ENCODE data around the gene MIGA2. TPM values are rescaled to one million over a fixed set of nuclear protein-coding genes. Genes with fewer than 3 reads are reported as not detected.

Gene MIGA2
- total RNA-seq, 4 donors from 2014 or later: 16.2 to 38.3 (median 24.6) TPM

DNA sequence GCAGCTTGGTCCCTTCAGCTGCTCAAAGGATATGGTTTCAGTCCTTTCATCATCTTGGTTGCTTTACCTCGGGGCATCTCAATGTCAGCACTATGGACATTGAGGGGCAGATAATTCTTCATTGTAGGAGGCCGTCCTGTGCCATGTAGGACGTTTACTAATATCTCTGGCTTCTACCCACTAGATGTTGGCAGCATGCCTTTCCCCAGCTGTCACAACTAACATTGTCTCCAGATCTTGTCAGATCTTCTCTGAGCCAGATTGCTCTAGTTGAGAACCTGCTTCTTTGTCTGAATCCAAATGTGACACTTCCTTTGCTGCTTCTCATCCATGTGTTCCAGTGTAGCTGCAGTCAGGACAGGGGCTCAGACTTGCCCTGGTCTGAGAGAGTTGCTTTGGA lies 85.1 kb downstream of the MIGA2 start:
- H3K27me3 ChIP-seq: no peaks in the 10 kb centered on the region
- ATAC-seq: no peak
- no peaks in the 10 kb centered on the region for H3K9me3 ChIP-seq
- no peaks in the 10 kb centered on the region for H3K4me1 ChIP-seq
- TF ChIP-seq EP300 (IDR thresholded peaks at IDR 0.05) (no peak), POLR2A (IDR thresholded peaks at IDR 0.05) (no peak), POLR2AphosphoS5 (IDR thresholded peaks at IDR 0.05) (no peak)
- TF ChIP-seq, protein P1, sequence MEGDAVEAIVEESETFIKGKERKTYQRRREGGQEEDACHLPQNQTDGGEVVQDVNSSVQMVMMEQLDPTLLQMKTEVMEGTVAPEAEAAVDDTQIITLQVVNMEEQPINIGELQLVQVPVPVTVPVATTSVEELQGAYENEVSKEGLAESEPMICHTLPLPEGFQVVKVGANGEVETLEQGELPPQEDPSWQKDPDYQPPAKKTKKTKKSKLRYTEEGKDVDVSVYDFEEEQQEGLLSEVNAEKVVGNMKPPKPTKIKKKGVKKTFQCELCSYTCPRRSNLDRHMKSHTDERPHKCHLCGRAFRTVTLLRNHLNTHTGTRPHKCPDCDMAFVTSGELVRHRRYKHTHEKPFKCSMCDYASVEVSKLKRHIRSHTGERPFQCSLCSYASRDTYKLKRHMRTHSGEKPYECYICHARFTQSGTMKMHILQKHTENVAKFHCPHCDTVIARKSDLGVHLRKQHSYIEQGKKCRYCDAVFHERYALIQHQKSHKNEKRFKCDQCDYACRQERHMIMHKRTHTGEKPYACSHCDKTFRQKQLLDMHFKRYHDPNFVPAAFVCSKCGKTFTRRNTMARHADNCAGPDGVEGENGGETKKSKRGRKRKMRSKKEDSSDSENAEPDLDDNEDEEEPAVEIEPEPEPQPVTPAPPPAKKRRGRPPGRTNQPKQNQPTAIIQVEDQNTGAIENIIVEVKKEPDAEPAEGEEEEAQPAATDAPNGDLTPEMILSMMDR (IDR thresholded peaks at IDR 0.05): no peak
- WGBS, 2 donors (ENCODE audit: low coverage in 1 of 2): 29 to 70% methylated on average over 3 of the region's 3 CpGs
- no peak overlapping the region for H3K4me3 ChIP-seq
- peaks cover 0 to 56% of the 10 kb centered on the region in 2 donors for H3K36me3 ChIP-seq
- H3K27ac ChIP-seq: no peak overlapping the region

Other genes starting within 250 kb of the MIGA2 start
- 10 to 100 TPM; 13.2 to 40.9 (median 17.7) TPM for gene TBC1D13, start 249.4 kb upstream of the MIGA2 start, total RNA-seq
- 10 to 100 TPM; 20.3 to 29.7 (median 27.1) TPM for gene ENDOG, start 218.1 kb upstream of the MIGA2 start, total RNA-seq
- 10 to 100 TPM in 3 of 4 donors, 1 to 10 TPM in 1; 9.6 to 26.0 (median 21.1) TPM for gene SPOUT1, start 206.8 kb upstream of the MIGA2 start, total RNA-seq
- gene KYAT1, start 154.7 kb upstream of the MIGA2 start, total RNA-seq: 1 to 10 TPM; 3.4 to 7.9 (median 4.8) TPM
- 10 to 100 TPM; 38.1 to 95.1 (median 49.9) TPM for gene LRRC8A, start 154.5 kb upstream of the MIGA2 start, total RNA-seq
- 10 to 100 TPM in 3 of 4 donors, 1 to 10 TPM in 1; 9.6 to 27.1 (median 25.4) TPM for gene PHYHD1, start 115.6 kb upstream of the MIGA2 start, total RNA-seq
- 10 to 100 TPM in 3 of 4 donors, 1 to 10 TPM in 1; 9.8 to 17.1 (median 13.0) TPM for gene DOLK, start 89.0 kb upstream of the MIGA2 start, total RNA-seq
- 10 to 100 TPM; 18.6 to 32.7 (median 29.1) TPM for gene NUP188, start 88.9 kb upstream of the MIGA2 start, total RNA-seq
- gene SH3GLB2, start 8.3 kb upstream of the MIGA2 start, total RNA-seq: 100 to 1,000 TPM in 1 of 4 donors, 10 to 100 TPM in 3; 80.3 to 123 (median 83.6) TPM
- gene DOLPP1, start 44.5 kb downstream of the MIGA2 start, total RNA-seq: 1 to 10 TPM; 2.7 to 6.2 (median 6.0) TPM
- 10 to 100 TPM; 59.6 to 91.2 (median 67.5) TPM for gene CRAT, start 74.2 kb downstream of the MIGA2 start, total RNA-seq
- gene PTPA, start 74.8 kb downstream of the MIGA2 start, total RNA-seq: 100 to 1,000 TPM in 1 of 4 donors, 10 to 100 TPM in 3; 58.7 to 100 (median 71.6) TPM
- 10 to 100 TPM in 2 of 4 donors, 1 to 10 TPM in 2; 7.4 to 14.3 (median 10.4) TPM for gene IER5L, start 141.6 kb downstream of the MIGA2 start, total RNA-seq